HepG2 (cell line): ENCODE results near the gene HEATR1. TPM values are rescaled to one million over a fixed set of nuclear protein-coding genes. Genes with fewer than 3 reads are reported as not detected.
A peak's percentile ranks its signal among the peaks of the same experiment; 100 is the strongest.

Experiments used
- ARID5B ChIP-seq: IDR thresholded peaks from 2 replicates; pipeline ENCODE4 v1.4.0; 2020; ENCODE audit warnings: mild to moderate bottlenecking, missing genetic modification reagents
- CCDC6 ChIP-seq: sonication (generic); formaldehyde crosslinking; IDR thresholded peaks from 2 replicates; pipeline ENCODE4 v1.8.1; 2022; ENCODE audit warnings: mild to moderate bottlenecking, missing genetic modification reagents, moderate library complexity
- DBP ChIP-seq: sonication (generic); formaldehyde crosslinking; IDR thresholded peaks from 2 replicates; pipeline ENCODE4 v1.4.0; 2020; ENCODE audit warnings: missing genetic modification reagents; ENCODE audit errors: not compliant biosample characterization
- DMAP1 ChIP-seq: IDR thresholded peaks from 2 replicates; pipeline ENCODE4 v1.6.1; 2016
- DNMT1 ChIP-seq: sonication (generic); formaldehyde crosslinking; IDR thresholded peaks from 2 replicates; pipeline ENCODE4 v1.5.1; 2020; ENCODE audit warnings: mild to moderate bottlenecking, missing genetic modification reagents
- ELF4 ChIP-seq: sonication (generic); formaldehyde crosslinking; IDR thresholded peaks from 2 replicates; pipeline ENCODE4 v1.5.0; 2020; ENCODE audit warnings: missing genetic modification reagents, mild to moderate bottlenecking, moderate library complexity, borderline replicate concordance
- FOSL1 ChIP-seq: sonication (generic); formaldehyde crosslinking; IDR thresholded peaks from 2 replicates; pipeline ENCODE4 v1.9.0; 2021; ENCODE audit warnings: missing genetic modification reagents, borderline replicate concordance
- GATAD2A ChIP-seq: IDR thresholded peaks from 2 replicates; pipeline ENCODE4 v1.6.1; 2016
- GTF2F1 ChIP-seq: fragments of 150-350 bp; IDR thresholded peaks from 2 replicates; pipeline ENCODE4 v1.6.1; 2014; ENCODE audit warnings: low read length
- HNF4G ChIP-seq, 2 experiments: sonication (generic) in 1 of 2; formaldehyde crosslinking in 1 of 2; IDR thresholded peaks; 2 replicates each; pipeline versions ENCODE4 v1.4.0 to v1.6.1; 2011 to 2020; ENCODE audit warnings: borderline replicate concordance in 2 of 2, low read depth in 2 of 2, mild to moderate bottlenecking in 2 of 2, low read length in 1 of 2, missing genetic modification reagents in 1 of 2, moderate library complexity in 1 of 2
- MED1 ChIP-seq: sonication (generic); formaldehyde crosslinking; IDR thresholded peaks from 2 replicates; pipeline ENCODE4 v1.4.0; 2020; ENCODE audit warnings: missing genetic modification reagents
- NR0B2 ChIP-seq: sonication (generic); formaldehyde crosslinking; IDR thresholded peaks from 2 replicates; pipeline ENCODE4 v1.4.0; 2020; ENCODE audit warnings: mild to moderate bottlenecking, missing genetic modification reagents
- PCBP1 ChIP-seq: fragments of 200-400 bp; formaldehyde crosslinking; IDR thresholded peaks from 2 replicates; pipeline ENCODE4 v1.6.1; 2017; ENCODE audit warnings: mild to moderate bottlenecking, low read depth, low read length, borderline replicate concordance
- SP140L ChIP-seq: sonication (generic); formaldehyde crosslinking; IDR thresholded peaks from 2 replicates; pipeline ENCODE4 v1.4.0; 2020; ENCODE audit warnings: missing genetic modification reagents, borderline replicate concordance
- ZFP62 ChIP-seq: sonication (generic); formaldehyde crosslinking; IDR thresholded peaks from 2 replicates; pipeline ENCODE4 v1.4.0; 2020; ENCODE audit warnings: missing genetic modification reagents
- ZNF276 ChIP-seq: sonication (generic); formaldehyde crosslinking; IDR thresholded peaks from 2 replicates; pipeline ENCODE4 v1.4.0; 2020; ENCODE audit warnings: mild to moderate bottlenecking, low read depth, missing genetic modification reagents
- ZNF382 ChIP-seq: sonication (generic); formaldehyde crosslinking; IDR thresholded peaks from 2 replicates; pipeline ENCODE4 v1.5.0; 2020; ENCODE audit warnings: missing genetic modification reagents, mild to moderate bottlenecking, borderline replicate concordance
- ZNF704 ChIP-seq: sonication (generic); formaldehyde crosslinking; IDR thresholded peaks from 2 replicates; pipeline ENCODE4 v1.8.1; 2023; ENCODE audit warnings: mild to moderate bottlenecking, inconsistent platforms, moderate library complexity, missing genetic modification reagents, borderline replicate concordance
- ZNF850 ChIP-seq: sonication (generic); formaldehyde crosslinking; conservative IDR thresholded peaks from 2 replicates; pipeline ENCODE4 v1.9.0; 2021; ENCODE audit warnings: mild to moderate bottlenecking, missing genetic modification reagents
- ZSCAN20 ChIP-seq: sonication (generic); formaldehyde crosslinking; IDR thresholded peaks from 2 replicates; pipeline ENCODE4 v1.4.0; 2020; ENCODE audit warnings: missing genetic modification reagents, mild to moderate bottlenecking, borderline replicate concordance
- polyA plus RNA-seq, 8 experiments: library from polyadenylated mRNA; depleted of rRNA in 3 of 8; stranded (reverse) in 7 of 8; unstranded in 1 of 8; fragments of >200 nt; fragmentation: Illumina TruSeq in 4 of 8; extraction: Trizol in 4 of 8; gene quantifications; 2 replicates each; pipeline versions ENCODE4 v1.2.1 to v1.2.3, GENCODE V29; 2011 to 2016; ENCODE audit warnings: low read depth in 4 of 8, missing spikeins in 1 of 8, mixed read lengths in 1 of 8; ENCODE audit not compliant: insufficient read depth in 1 of 8
- total RNA-seq, 5 experiments: library from RNA; depleted of rRNA; stranded (reverse); fragments of >200 nt; fragmentation: Illumina TruSeq; extraction: Trizol; gene quantifications; 2 replicates each; pipeline ENCODE4 v1.2.3, GENCODE V29; 2016; ENCODE audit warnings: low read depth in 1 of 5

Gene HEATR1
- total and polyA plus RNA-seq, 2 of the 13 experiments (the other 11 are each of a cell fraction or from before 2014, with no cell fraction given) = 10.2 to 45.8 TPM

- TF ChIP-seq ZNF704 (CRISPR knock-in tag) (no peak), DMAP1 (CRISPR knock-in tag) (no peak), GTF2F1 (no peak), SP140L (CRISPR knock-in tag) (no peak), ZNF850 (CRISPR knock-in tag) (no peak), CCDC6 (peak; percentile 46; the same call in 1 of the 2 replicates), PCBP1 (no peak), DBP (CRISPR knock-in tag) (no peak), ARID5B (CRISPR knock-in tag) (peak; percentile 61), FOSL1 (CRISPR knock-in tag) (no peak), MED1 (CRISPR knock-in tag) (peak; percentile 81), ELF4 (CRISPR knock-in tag) (no peak), ZNF276 (no peak), GATAD2A (peak; percentile 7; the same call in 1 of the 2 replicates), HNF4G (IDR thresholded peaks at IDR 0.05; ENCODE audit: borderline replicate concordance, low read depth, low read length) (peak; percentile 60), HNF4G (CRISPR knock-in tag; IDR thresholded peaks at IDR 0.05; ENCODE audit: borderline replicate concordance, low read depth) (no peak; the same call in 1 of the 2 replicates), ZSCAN20 (no peak), ZNF382 (CRISPR knock-in tag) (no peak), ZFP62 (CRISPR knock-in tag) (no peak), DNMT1 (CRISPR knock-in tag) (no peak), NR0B2 (CRISPR knock-in tag) (no peak)
These were observed 88.8 kb downstream of the HEATR1 start (continued) for GRCh38 chr1:236515443-236515958.
